ENCODE data around the gene AP3D1. TPM values are rescaled to one million over a fixed set of nuclear protein-coding genes. Genes with fewer than 3 reads are reported as not detected.

The AP3D1 gene
- total and polyA plus RNA-seq, 7 donors: 43.1 to 127 (median 55.7) TPM

- no peak for DNase-seq
- Histone ChIP-seq H3K36me3 (no peaks in the 10 kb centered on the region), H3K9me3 (no peaks in the 10 kb centered on the region), H3K4me1 (peaks cover 0 to 54% (median 53%) of the 10 kb centered on the region in 4 donors), H3K27ac (peak overlapping the region; percentile 59 to 100 (median 100)), H3K4me3 (no peak overlapping the region), H3K27me3 (no peaks in the 10 kb centered on the region)
- intact Hi-C loops (cut with DNase I): no loop called here
- 20 to 62% methylated on average over 8 of the region's 8 CpGs for whole genome bisulfite sequencing, 2 donors
- TF ChIP-seq, protein P1, sequence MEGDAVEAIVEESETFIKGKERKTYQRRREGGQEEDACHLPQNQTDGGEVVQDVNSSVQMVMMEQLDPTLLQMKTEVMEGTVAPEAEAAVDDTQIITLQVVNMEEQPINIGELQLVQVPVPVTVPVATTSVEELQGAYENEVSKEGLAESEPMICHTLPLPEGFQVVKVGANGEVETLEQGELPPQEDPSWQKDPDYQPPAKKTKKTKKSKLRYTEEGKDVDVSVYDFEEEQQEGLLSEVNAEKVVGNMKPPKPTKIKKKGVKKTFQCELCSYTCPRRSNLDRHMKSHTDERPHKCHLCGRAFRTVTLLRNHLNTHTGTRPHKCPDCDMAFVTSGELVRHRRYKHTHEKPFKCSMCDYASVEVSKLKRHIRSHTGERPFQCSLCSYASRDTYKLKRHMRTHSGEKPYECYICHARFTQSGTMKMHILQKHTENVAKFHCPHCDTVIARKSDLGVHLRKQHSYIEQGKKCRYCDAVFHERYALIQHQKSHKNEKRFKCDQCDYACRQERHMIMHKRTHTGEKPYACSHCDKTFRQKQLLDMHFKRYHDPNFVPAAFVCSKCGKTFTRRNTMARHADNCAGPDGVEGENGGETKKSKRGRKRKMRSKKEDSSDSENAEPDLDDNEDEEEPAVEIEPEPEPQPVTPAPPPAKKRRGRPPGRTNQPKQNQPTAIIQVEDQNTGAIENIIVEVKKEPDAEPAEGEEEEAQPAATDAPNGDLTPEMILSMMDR (IDR thresholded peaks at IDR 0.05): no peak
- TF ChIP-seq POLR2A (IDR thresholded peaks at IDR 0.05) (peak in 1 of 2 donors; percentile 21), POLR2AphosphoS5 (IDR thresholded peaks at IDR 0.05) (no peak)
Measured at GRCh38 chr19:2054763-2055162, 96.6 kb downstream of the AP3D1 start.

- H3K36me3 ChIP-seq: peaks cover 0 to 5% (median 0%) of the 10 kb centered on the region in 4 donors
- intact Hi-C loops (cut with DNase I): no loop called here
- 60 to 76% methylated on average over 24 of the region's 24 CpGs for WGBS, 2 donors
- peak overlapping the region; percentile 59 to 100 (median 100) for H3K27ac ChIP-seq
- H3K4me1 ChIP-seq: peaks cover 0 to 53% (median 52%) of the 10 kb centered on the region in 4 donors
- peak; percentile 93 for DNase-seq
- H3K9me3 ChIP-seq: no peaks in the 10 kb centered on the region
- H3K27me3 ChIP-seq: no peaks in the 10 kb centered on the region
- TF ChIP-seq, protein P1 (IDR thresholded peaks at IDR 0.05): no peak
- TF ChIP-seq POLR2AphosphoS5 (IDR thresholded peaks at IDR 0.05) (peak; percentile 15 to 65 (median 54)), POLR2A (IDR thresholded peaks at IDR 0.05) (no peak)
- H3K4me3 ChIP-seq: no peak overlapping the region
Measured at GRCh38 chr19:2053601-2054389, 97.6 kb downstream of the AP3D1 start.

- 17 to 32% methylated on average over 18 of the region's 18 CpGs for WGBS, 2 donors
- DNase-seq: peak; percentile 92
- intact Hi-C loops (cut with DNase I): no loop called here
Measured at GRCh38 chr19:2051773-2052704, 99.3 kb downstream of the AP3D1 start.

GRCh38 chr19:2050991-2051772, 100.2 kb downstream of the AP3D1 start, which contains the start of gene MKNK2:
MKNK2 (minus strand) TSS chr19:2051244; CDS start chr19:2050851, 393 bp downstream.
- Histone ChIP-seq H3K9me3 (no peaks in the 10 kb centered on the region), H3K4me3 (peak within 1 kb of the TSS; percentile 76 to 100 (median 89)), H3K36me3 (peaks cover 5 to 15% (median 9%) of the 10 kb centered on the region in 4 donors), H3K4me1 (peaks cover 0 to 64% (median 61%) of the 10 kb centered on the region in 4 donors), H3K27ac (peak within 1 kb of the TSS; percentile 91 to 99 (median 96)), H3K27me3 (no peaks in the 10 kb centered on the region)
- intact Hi-C loops (cut with DNase I): no loop called here
- TF ChIP-seq EP300 (IDR thresholded peaks at IDR 0.05) (no peak), POLR2A (IDR thresholded peaks at IDR 0.05) (peak; percentile 9 to 41), POLR2AphosphoS5 (IDR thresholded peaks at IDR 0.05) (peak; percentile 92 to 99 (median 99))
- TF ChIP-seq, protein P1 (IDR thresholded peaks at IDR 0.05): peak in 2 of 4 experiments; percentile 26 to 31
- peak; percentile 96 for DNase-seq
- 2% methylated on average over 93 of the region's 93 CpGs for WGBS, 2 donors

More at GRCh38 chr19:2051773-2052704, 99.3 kb downstream of the AP3D1 start:
- no peaks in the 10 kb centered on the region for H3K9me3 ChIP-seq
- H3K4me3 ChIP-seq: peak overlapping the region; percentile 19 to 100 (median 80)
- TF ChIP-seq POLR2AphosphoS5 (IDR thresholded peaks at IDR 0.05): no peak
- no peak for TF ChIP-seq POLR2A (IDR thresholded peaks at IDR 0.05)
- TF ChIP-seq, protein P1 (IDR thresholded peaks at IDR 0.05): no peak
- no peak for TF ChIP-seq EP300 (IDR thresholded peaks at IDR 0.05)
- no peaks in the 10 kb centered on the region for H3K27me3 ChIP-seq
- peaks cover 0 to 64% (median 61%) of the 10 kb centered on the region in 4 donors for H3K4me1 ChIP-seq
- peak overlapping the region; percentile 91 to 99 (median 96) for H3K27ac ChIP-seq
- H3K36me3 ChIP-seq: peaks cover 0 to 8% (median under 1%) of the 10 kb centered on the region in 4 donors
